Measurements from ENCODE around the gene NOTO.

DNA sequence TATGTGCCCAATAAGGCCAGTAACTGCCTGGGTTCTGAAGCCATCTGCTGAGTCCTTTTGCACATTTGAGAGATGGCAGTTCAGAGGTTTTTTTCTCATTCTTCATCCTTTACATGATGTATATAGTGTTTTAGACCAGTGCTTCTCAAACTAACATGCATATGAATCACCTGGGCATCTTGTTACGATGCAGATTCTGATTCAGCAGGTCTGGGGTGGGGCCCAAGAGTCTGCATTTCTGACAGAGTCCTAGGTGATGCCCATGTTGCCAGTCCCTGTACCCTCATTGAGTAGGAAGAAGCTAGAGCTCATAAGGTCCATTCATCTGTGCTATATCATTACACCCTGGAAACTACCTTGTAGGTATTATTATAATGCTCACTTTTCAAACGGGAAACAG lies 15.5 kb downstream of the NOTO start:
- TF ChIP-seq TAF1 (IDR thresholded peaks at IDR 0.05; ENCODE audit: low read depth, low read length) (no peak), POLR2A (IDR thresholded peaks at IDR 0.05; ENCODE audit: low read depth, low read length) (no peak), PAX5 (IDR thresholded peaks at IDR 0.05; ENCODE audit: insufficient read depth, low read length, severe bottlenecking) (no peak), POLR2AphosphoS5 (IDR thresholded peaks at IDR 0.05; ENCODE audit: low read depth, low read length) (no peak), SPI1 (IDR thresholded peaks at IDR 0.05; ENCODE audit: low read depth, low read length) (no peak), POU2F2 (IDR thresholded peaks at IDR 0.05; ENCODE audit: low read depth, low read length) (no peak)

Data from GM12891 (cell line).